Testis (tissue), 3 donors: ENCODE results near the gene PRMT5. TPM values are rescaled to one million over a fixed set of nuclear protein-coding genes. Genes with fewer than 3 reads are reported as not detected.
"Not testable (repeated sequence)": the region's sequence is repeated elsewhere in the genome, so short reads cannot be mapped to it uniquely, and the experiment has no call there.

Experiments used
- DNase-seq: peaks from one replicate; pipeline ENCODE4 v3.0.0-alpha.2; 2019
- H3K27ac ChIP-seq, 2 donors: fragments of 200-600 bp; sonication (generic); one replicate each; pipeline ENCODE4 v1.5.1; 2019
- H3K27me3 ChIP-seq: fragments of 200-600 bp; sonication (generic); one replicate; pipeline ENCODE4 v1.5.1; 2019
- H3K36me3 ChIP-seq: fragments of 200-600 bp; sonication (generic); one replicate; pipeline ENCODE4 v1.5.1; 2017; ENCODE audit warnings: low read depth; ENCODE audit errors: missing control alignments
- H3K4me1 ChIP-seq: fragments of 200-600 bp; sonication (generic); one replicate; pipeline ENCODE4 v1.5.1; 2019
- H3K4me3 ChIP-seq, 2 donors: fragments of 200-600 bp; sonication (generic); one replicate each; pipeline ENCODE4 v1.5.1; 2017 to 2019
- H3K9me3 ChIP-seq: fragments of 200-600 bp; sonication (generic); one replicate; pipeline ENCODE4 v1.5.1; 2017
- CTCF ChIP-seq, 3 experiments: fragments of 450-650 bp in 2 of 3; fragments of 200-600 bp in 1 of 3; sonication (generic) in 1 of 3; IDR thresholded peaks; one replicate each; pipeline ENCODE4 v1.5.1; 2016 to 2019; ENCODE audit warnings: antibody characterized with exemption in 3 of 3, mild to moderate bottlenecking in 2 of 3, moderate library complexity in 1 of 3
- POLR2A ChIP-seq: fragments of 450-650 bp; IDR thresholded peaks from one replicate; pipeline ENCODE4 v1.6.1; 2017; ENCODE audit warnings: antibody characterized with exemption, mild to moderate bottlenecking, moderate library complexity
- WGBS, 2 donors: methylation state at CpG; one replicate each; pipeline ENCODE4 v1.1.5; 2018; 5-methylcytosine and 5-hydroxymethylcytosine counted together
- intact Hi-C: fragments of 100-400 bp; cut with DNase I; formaldehyde crosslinking; loops from one replicate; pipeline ENCODE4 v1.15.1; 2023; ENCODE audit warnings: low total_unique reads
- polyA plus RNA-seq: library from polyadenylated mRNA; stranded (reverse); fragments of 350-450 nt; fragmentation: Illumina TruSeq; extraction: RNeasy Lipid Tissue Mini Kit (QIAGEN cat#74804); gene quantifications from one replicate; pipeline ENCODE4 v1.2.3, GENCODE V29; 2014; ENCODE audit warnings: low read depth, low replicate concordance; ENCODE audit not compliant: insufficient read depth
- total RNA-seq, 2 donors: library from RNA; depleted of rRNA; stranded (reverse); fragments of >200 nt; gene quantifications; one replicate each; pipeline ENCODE4 v1.2.3, GENCODE V29; 2016

The PRMT5 gene
- total and polyA plus RNA-seq, 3 donors from 2014 or later = 62.4 to 76.8 (median 73.9) TPM

GRCh38 chr14:22971152-22971551 lies 42.0 kb upstream of the PRMT5 start:
- Histone ChIP-seq H3K27ac (no peak overlapping the region), H3K4me3 (no peak overlapping the region), H3K4me1 (no peaks in the 10 kb centered on the region), H3K9me3 (no peaks in the 10 kb centered on the region), H3K36me3 (no peaks in the 10 kb centered on the region), H3K27me3 (no peaks in the 10 kb centered on the region)
- WGBS, 2 donors = 94 to 100% methylated on average over 1 of the region's 1 CpG
- TF ChIP-seq CTCF (IDR thresholded peaks at IDR 0.05) (no peak), POLR2A (no peak)
- no peak for DNase-seq
- intact Hi-C loops = no loop called here

GRCh38 chr14:22966783-22967269 lies 37.6 kb upstream of the PRMT5 start:
- H3K9me3 ChIP-seq = no peaks in the 10 kb centered on the region
- WGBS, 2 donors = 64% methylated on average over 4 of the region's 4 CpGs
- H3K27me3 ChIP-seq = no peaks in the 10 kb centered on the region
- intact Hi-C loops = no loop called here
- H3K36me3 ChIP-seq = no peaks in the 10 kb centered on the region
- H3K27ac ChIP-seq = no peak overlapping the region
- no peak overlapping the region for H3K4me3 ChIP-seq
- DNase-seq = no peak
- no peaks in the 10 kb centered on the region for H3K4me1 ChIP-seq
- TF ChIP-seq CTCF (IDR thresholded peaks at IDR 0.05) = no peak
- TF ChIP-seq POLR2A = no peak

GRCh38 chr14:22965916-22966782 lies 37.0 kb upstream of the PRMT5 start:
- 63 to 64% methylated on average over 15 of the region's 15 CpGs for WGBS, 2 donors
- DNase-seq, H3K4me3 ChIP-seq, H3K4me1 ChIP-seq, intact Hi-C loops, H3K27ac ChIP-seq, H3K9me3 ChIP-seq, H3K36me3 ChIP-seq, H3K27me3 ChIP-seq: not testable (repeated sequence)

GRCh38 chr14:22962061-22962676 lies 33.0 kb upstream of the PRMT5 start:
- DNase-seq = no peak
- H3K36me3 ChIP-seq = no peaks in the 10 kb centered on the region
- no peak overlapping the region for H3K27ac ChIP-seq
- 66 to 74% methylated on average over 6 of the region's 6 CpGs for WGBS, 2 donors
- no peak for TF ChIP-seq CTCF (IDR thresholded peaks at IDR 0.05)
- TF ChIP-seq POLR2A = no peak
- intact Hi-C loops = no loop called here
- no peak overlapping the region for H3K4me3 ChIP-seq
- H3K9me3 ChIP-seq = no peaks in the 10 kb centered on the region
- H3K4me1 ChIP-seq = no peaks in the 10 kb centered on the region
- no peaks in the 10 kb centered on the region for H3K27me3 ChIP-seq

GRCh38 chr14:22955702-22956569 lies 26.8 kb upstream of the PRMT5 start:
- intact Hi-C loops = no loop called here
- 15 to 19% methylated on average over 19 of the region's 19 CpGs for WGBS, 2 donors
- Histone ChIP-seq H3K27me3 (no peaks in the 10 kb centered on the region), H3K4me1 (no peaks in the 10 kb centered on the region), H3K4me3 (peak overlapping the region; percentile 65 to 79), H3K9me3 (no peaks in the 10 kb centered on the region), H3K27ac (peak overlapping the region; percentile 86 to 90), H3K36me3 (no peaks in the 10 kb centered on the region)
- DNase-seq = no peak
- TF ChIP-seq CTCF (IDR thresholded peaks at IDR 0.05) (no peak), POLR2A (no peak)
